Measurements from ENCODE around the gene DNASE1L3.
A peak's percentile ranks its signal among the peaks of the same experiment; 100 is the strongest.

DNASE1L3 gene

DNA sequence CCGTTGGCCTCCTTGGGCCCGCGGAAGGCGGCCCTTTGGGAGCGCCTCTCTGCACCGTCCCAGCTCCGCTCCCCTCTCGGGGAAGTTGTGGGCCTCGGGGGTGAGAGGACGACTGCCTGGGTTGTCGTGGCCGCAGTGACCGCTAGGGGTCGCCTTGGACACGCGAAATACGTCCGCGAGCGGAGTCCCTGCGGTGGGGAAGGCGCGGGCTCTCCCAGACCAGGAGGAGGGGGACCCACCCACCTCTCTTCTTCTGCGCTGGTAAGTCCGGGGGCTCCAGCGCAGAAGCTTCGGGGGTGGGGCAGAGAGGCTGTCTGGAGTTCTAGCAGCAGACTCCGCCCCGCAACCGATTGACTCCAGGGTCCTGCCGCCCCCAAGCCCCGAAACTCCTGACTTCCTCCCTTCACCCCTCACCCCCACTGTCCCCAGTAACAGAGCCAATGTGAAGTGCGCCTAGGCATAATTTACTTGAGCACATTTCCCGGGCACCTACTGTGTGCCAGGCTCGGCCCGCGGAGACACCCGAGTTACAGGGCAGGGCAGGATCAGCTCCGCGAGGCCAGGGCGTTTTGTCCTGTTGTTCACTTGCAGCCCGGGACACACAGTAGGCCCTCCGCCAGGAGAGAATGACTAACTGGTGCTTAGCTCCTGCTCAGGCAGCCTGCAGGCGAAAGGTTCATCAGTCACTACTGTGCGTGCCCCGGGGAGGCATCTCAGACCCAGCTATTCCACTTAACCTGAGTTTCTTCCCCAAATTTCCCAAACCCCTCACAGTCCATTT, 32.8 kb downstream of the DNASE1L3 start:
- DNase-seq: peak; percentile 78

DNA sequence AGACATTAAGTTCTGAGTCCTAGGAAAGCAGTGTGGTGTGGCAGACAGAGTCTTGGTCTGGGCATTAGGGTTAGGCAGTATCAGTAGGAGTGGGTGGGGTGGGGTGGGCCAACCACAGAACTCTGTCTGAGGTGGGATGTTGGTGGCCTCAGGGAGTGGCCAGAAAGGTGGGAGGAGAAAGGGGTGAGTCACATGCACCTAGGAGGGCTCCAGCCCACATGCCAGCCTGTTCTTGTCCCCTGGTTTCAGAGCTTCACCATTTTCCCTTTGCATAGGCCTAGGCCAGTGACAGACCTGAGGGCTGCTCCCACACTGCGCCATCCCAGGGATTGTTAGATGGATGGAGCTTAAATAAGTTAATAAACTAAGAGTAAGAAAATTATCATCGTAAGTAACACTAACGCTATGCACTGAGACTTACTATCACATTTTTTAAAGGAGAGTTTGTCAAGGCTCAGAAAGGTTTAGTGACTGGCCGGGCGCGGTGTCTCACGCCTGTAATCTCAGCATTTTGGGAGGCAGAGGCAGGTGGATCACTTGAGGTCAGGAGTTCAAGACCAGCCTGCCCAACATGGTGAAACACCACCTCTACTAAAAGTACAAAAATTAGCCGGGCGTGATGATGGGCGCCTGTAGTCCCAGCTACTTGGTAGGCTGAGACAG, 33.8 kb downstream of the DNASE1L3 start:
- DNase-seq: no peak

DNA sequence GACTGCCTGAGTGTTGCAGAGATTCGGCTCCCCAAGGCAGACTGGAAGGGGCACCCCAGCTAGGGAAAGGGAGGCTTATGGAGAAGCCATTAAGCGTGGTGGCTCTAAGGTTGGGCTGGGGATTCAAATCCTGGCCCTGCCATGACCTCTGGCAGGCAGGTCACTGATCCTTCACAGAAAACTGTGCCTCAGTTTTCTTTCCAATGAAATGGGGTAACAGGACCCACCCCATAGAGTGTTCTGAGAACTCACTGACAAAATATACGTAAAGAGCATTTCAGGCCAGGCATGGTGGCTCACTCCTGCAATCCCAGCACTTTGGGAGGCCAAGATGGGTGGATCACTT, 34.6 kb downstream of the DNASE1L3 start:
- DNase-seq: no peak

DNA sequence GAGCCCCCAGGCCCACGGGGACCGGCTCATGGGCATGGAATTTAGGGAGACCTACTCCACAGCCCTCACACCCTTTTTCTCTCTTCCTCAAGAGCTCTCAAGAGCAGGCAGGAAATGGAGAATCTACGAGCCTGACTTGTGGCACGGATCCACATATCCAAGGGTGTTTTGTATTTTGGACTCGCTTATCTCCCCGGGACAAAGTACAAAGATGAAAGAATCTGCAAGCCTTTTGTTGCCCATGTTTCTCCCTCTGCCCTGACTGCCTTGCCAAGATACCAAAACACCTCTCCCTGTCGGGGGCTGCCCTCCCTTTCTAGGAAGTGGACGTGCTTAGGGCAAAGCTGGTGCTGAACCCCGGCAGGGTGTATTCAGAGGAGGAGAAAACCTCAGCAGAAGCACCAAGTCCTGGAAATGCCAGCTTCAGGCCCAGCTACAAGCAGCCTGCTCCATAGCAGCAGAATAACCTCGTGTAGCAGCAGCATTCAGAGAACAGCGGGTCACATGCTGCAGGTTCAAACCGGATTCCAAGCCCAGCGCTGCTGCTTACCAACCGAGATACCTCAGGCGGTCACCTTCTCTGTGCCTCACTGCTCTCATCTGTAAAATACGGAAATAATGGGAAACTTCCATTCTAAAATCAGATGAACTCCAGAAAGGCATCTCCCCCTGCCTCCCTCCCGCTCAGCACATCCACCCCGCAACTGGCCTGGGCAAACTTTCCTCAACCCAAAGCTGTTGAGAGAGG, 35.2 kb downstream of the DNASE1L3 start:
- DNase-seq: peak; percentile 43

DNA sequence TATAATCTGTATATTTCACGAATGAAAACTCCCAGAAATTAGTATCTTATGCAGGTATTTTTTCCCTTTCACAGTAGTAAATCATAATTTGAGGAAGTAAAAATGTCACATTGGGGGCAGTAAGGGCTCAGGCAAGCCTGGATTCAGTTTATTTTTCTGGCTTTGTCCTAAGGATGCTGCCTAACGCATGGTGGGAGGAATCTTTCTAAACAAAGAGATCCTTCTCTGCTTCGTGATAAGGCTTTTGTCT, 35.7 kb downstream of the DNASE1L3 start:
- no peak for DNase-seq

DNA sequence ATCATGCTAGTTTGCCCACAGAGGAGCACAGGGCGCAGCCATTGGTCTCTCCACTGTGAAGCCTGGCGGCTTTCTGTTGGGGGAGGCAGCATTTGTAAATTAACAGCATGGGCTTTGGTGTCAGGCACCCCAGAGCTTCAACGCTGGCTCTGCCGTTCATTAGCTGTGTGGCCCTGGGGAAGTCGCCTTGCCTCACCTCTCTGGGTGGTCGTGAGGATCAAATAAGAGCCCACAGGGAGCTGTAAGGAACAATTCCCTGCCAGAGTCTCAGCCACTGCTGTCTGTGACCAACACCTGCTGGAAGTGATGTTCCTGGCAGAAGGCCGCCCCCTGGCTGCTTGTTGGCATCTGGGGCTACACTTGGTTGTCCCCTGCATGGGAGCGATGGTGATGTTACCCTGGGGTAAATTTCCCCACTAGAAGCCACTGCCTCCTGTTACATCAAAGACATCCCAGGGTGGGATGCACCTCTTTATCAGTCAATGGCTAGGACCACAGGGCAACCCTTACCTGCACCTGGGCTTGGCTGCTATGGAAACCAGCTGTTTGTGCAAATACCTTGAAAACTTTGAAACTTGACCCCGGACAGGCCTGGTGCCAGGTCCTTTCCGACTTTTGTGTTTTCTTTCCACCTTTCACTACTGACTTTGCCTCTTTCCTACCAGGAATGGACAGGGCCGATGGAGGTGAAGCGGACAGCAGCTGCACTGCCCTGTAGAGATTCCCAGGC, 36.9 kb downstream of the DNASE1L3 start:
- peak; percentile 29 for DNase-seq

DNA sequence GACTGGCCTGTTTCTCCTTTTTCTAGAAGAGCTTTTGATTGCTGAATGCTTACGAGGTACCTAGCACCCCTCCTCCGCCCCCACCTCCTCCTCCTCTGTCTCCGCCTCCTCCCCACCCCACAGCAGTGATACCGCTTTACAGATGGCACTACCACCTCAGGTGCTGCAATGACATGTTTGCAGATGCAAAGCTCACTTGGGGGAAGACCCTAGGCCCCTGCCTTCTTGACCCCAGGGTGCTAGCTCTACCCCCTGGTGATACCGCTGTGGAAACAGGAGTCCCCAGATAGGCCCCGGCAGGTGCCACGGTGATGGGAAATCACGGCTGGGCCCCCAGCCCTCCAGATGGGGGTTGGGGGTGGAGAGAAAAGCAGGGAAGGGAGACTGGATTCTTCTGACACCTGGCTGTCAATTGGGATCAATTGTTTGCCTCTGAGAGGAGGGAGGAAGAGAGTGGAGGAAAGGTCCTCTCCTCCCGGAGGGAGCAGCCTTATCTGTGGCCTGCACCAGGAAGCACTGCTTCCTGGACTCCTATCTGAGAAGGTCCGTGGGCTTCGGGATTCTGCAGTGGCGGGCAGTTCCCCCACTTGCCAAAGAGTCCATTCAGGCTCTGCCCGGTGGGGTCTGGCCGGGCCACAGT, 37.6 kb downstream of the DNASE1L3 start:
- DNase-seq: no peak

DNA sequence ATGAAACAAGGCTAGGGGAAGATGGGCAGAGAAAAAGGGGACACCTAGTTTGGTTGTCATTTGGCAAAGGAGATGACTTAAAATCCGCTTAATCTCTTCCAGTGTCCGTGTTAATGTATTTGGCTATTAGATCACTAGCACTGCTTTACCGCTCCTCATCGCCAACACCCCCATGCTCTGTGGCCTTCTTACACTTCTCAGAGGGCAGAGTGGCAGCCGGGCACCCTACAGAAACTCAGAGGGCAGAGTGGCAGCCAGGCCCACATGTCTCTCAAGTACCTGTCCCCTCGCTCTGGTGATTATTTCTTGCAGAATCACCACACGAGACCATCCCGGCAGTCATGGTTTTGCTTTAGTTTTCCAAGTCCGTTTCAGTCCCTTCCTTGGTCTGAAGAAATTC, 39.6 kb downstream of the DNASE1L3 start:
- DNase-seq: no peak

DNA sequence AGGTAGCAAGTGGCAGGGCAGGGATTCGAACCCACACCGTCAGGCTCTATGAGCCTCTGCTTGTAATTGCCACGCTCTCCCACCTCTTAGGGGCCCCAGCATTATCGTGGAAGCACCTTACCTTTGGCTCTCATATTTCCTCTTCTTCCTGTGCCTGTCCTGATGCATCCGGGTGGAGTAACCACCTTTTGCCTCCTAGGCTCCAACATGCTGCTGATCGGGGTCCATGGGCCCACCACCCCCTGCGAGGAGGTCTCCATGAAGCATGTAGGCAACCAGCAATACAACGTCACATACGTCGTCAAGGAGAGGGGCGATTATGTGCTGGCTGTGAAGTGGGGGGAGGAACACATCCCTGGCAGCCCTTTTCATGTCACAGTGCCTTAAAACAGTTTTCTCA, 40.4 kb downstream of the DNASE1L3 start:
- DNase-seq: no peak

DNA sequence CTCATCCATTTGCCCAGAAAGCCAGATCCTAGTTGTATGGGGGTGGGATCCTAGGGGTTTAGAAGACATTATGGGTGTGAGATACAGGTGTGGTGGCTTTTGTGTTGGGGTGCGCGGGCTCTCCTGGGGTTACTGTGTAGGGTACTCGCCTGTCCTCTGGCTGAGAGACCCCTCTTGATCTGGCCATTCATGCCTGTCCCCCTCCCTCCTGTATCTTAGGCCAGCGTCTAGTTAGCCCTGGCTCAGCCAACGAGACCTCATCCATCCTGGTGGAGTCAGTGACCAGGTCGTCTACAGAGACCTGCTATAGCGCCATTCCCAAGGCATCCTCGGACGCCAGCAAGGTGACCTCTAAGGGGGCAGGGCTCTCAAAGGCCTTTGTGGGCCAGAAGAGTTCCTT, 41.4 kb downstream of the DNASE1L3 start:
- DNase-seq: no peak

DNA sequence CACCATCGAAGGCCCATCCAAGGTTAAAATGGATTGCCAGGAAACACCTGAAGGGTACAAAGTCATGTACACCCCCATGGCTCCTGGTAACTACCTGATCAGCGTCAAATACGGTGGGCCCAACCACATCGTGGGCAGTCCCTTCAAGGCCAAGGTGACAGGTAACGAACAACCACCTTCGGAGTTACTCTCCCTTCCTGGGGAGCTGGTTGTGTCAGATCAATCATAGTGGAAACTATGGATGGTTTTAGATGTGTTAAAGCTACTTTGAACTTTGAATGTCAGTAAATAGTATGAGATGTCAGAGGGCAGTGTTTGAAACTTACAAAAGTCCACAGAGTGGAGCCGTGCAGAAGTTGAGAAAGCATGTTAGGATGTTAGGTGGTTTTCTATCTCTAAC, 42.3 kb downstream of the DNASE1L3 start:
- DNase-seq: no peak

DNA sequence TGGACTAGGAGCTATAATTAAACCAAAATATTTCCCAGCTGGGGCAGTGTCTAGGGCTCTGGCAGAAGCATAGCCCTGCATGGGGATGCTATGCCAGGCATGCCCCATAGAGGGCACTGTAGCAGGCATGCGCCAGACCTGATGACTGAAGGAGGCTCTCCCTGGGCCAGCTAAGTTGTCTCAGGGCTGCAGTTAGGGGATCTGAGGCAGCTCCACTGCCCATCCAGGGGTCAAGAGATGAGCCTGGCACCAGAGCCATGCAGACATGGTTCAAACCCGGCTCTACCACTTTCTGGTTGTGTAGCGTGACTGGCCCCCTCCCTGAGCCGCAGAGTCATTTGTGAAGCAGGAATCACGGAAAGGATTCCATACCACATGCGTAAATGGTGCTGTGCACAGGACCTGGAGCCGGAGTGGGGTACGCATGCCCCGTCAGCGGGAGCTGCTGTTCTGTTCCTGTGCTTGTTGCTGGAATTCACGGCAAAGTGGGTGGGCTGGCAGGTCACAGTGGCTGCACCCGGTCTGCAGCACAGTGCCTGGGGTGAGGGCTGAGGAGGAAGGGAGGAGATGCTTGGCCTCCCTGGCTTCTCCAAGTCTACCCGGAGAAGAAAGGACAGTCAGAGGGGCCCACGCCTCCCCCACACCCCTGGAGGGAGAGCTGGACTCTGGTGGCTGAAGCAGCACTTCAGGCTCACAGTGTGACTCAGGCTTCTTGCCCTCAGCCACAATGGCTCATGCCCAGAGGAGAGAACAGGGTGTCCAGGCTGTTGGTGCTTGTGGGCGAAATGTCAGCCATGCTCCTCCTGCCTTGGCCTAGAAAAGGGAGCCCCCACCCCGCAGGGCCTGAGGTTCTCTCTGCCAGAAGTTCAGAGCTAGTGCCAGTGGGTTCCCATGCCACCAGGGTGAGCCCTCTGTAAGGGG, 43.1 kb downstream of the DNASE1L3 start:
- DNase-seq: peak; percentile 54

DNA sequence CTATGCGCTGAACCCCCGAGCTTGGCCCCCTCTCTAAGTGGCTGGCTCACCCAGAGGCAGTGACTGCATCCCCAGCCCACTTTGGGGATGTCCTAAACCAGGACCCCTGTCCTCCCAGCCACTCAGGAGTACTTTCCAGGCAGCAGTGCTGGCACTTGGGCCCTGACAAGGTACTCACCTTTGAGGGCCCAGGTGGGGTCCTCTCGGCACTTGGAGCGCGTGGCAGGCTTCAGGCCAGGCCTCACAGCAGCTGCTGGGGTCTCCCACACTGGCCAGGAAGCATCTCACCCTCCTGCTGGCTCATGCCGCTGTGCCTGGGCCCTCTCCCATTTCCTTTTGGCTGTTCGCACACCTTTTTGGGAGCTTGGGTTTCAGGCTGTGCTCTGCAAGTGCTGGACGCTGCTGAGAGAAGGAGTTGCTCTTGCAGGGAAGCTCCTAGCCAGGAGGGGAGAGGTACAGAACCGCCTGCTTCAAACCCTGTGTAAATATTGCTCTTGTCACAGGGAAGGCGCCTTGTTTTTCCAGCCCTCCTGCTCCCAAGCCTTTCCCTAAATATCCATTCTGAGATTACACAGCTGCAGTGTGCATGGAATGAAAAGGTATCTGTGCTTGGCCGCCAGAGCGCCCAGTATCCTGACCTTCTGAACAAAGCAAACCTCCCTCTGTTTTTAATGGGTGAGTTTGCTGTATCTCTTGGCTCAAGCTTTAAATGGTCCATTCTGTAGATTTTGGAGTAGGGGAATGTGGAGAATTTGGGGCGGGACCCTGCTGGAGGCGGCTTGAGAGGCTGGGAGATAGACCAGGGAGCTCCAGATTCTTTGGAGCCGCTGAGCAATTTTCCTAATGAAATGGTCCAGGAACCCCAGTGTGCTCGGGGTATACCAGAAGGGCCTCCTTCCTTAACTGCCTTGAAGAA, 45.6 kb downstream of the DNASE1L3 start:
- no peak for DNase-seq

DNA sequence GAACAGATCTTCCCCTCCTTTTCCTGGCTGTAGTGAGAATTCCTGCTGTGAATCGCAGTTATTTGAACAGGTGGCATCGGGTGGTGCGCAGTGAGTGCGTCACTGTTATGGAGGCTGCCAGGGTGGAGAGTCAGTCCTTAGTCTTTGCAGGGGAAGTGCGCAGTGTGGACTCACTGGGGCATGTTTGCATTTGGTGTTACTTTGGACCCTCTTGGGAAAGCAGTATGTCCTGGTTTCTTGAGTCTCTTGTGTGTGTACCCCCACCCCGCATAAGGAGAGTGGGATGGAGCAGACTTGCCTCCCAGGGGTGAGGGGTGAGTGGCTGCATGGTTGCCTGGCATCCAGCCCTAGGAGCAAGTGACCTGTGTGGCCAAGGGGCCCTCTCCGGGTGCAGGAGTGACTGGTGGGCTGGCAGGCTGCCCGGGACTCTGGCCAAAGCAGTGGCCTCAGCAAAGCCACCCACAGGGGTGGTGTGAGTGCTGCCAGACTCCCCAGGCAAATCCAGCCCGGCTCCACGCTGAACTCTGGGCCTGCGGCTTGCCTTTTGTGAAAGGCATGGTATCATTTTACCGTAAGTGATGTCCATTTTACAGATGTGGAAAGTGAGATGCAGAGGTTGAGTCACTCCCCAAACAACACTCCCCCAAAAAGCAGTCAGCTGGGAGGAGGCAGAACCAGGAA, 46.4 kb downstream of the DNASE1L3 start:
- DNase-seq: no peak

DNA sequence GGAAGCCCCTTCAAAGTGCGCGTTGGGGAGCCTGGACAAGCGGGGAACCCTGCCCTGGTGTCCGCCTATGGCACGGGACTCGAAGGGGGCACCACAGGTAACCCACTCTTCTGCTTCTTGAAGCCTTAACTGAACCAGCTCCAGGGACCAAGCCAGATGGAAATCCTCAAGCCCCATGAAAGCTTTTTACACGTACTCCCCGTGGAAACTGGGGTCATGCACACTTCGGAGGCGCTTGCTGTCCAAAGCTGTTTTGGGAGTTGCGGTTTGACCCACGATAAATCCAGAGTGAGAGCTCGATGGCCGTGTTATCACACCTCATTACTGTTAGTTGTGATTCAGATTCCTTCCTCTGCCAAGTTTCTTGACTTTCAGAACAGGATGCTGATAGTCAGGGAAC, 47.5 kb downstream of the DNASE1L3 start:
- no peak for DNase-seq

DNA sequence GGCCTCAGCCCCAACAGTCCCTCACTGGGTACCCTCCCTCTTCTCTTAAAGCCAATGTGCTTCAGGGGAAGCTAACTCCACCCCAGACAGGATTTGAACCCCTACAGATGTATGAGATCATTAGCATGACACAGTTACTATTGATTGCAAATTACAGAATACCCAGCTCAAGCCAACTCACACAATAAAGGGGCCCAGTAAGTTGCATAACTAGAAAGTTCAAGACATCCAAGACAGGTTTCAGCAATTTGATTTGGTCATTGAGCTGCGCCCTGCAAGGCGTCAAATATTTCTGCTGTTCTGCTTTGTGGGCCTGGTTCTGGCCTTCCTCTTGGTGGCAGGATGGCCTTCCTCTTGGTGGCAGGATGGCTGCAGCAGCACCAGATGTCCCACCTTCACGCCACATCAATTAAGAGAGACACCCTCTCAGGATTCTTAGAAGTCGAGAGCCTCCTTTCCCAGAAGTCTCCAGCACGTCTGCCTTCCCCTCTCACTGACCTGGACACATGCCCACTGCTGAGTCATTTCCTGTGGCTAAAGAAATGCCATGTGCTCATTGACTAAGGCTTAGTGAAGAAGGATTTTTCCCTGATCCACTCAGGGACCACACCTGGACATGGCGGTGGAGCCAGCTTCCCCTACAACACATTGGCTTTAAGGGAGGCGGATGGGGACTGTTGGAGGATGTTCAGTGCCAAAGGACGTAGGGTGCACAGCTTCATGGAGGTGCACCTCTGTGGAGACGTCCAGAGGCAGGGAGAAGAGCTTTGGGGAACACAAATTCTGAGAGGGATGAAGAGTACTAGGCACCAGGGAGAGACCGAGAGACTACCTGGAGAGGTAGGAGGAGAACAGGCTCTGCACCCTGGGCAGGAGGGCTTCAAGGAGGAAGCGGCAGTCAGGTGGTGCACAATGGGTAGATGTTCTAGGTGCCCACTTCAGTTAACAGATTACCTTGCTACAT, 49.1 kb downstream of the DNASE1L3 start:
- DNase-seq: peak; percentile 92

DNA sequence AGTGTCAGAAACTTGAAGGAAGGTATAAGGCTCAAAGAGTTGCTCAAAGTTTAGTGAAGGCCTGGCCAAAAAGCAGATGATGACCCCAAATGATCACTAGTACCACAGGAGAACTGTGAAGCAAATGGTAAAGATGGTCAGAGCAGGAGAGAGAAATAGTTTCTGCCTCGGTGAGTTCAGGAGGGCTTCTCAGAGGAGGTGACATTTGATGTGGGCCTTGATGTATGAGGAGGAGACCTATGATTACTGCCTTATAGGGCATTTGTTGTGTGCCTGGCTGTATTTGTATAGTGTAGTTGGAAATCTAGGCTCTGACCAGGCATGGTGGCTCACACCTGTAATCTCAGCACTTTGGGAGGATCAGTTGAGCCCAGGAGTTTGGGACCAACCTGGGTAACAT, 50.4 kb downstream of the DNASE1L3 start:
- DNase-seq: no peak

DNA sequence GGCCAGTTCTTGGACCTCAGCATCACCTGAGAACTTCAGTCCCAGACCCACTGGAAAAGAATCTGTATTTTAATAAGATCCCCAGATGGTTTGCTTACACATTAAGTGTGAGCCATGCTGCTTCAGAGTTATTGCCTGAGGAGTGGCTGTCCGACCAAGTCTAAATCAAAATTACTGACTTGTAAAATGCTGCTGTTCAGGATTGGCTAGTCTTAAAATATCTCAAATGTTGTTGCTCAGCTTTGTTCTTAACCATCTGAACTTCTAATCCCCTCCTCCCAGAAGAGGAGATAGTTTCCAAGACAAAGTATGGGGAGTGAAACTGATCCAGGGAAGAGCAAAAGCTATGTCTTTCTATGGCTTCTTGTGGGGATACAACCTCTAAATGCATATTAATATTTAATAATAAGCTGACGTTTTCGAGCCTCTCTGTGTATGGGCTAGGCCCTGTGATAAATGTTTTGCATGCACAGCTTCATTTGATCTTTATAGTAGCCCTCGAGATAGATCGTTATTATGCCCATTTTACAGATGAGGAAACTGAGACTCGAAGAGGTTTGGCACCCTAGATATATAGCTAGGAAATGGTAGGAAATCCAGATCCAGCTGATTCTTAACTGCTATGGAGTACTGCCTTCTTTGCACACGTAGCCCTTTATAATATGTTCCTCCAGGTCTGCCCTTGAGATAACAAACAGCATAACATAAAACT, 52.2 kb downstream of the DNASE1L3 start:
- DNase-seq: no peak

Measured in fibroblast of skin of right quadriceps (primary cell).